Adipose tissue (tissue), 3 donors: Measurements from ENCODE around the gene SSPN. TPM values are rescaled to one million over a fixed set of nuclear protein-coding genes. Genes with fewer than 3 reads are reported as not detected.
"Not testable (repeated sequence)": the region's sequence is repeated elsewhere in the genome, so short reads cannot be mapped to it uniquely, and the experiment has no call there.

Experiments
- H3K27ac ChIP-seq: one replicate; pipeline ENCODE4 v1.5.1; 2013; ENCODE audit warnings: low read depth, low read length
- WGBS, 3 donors: extraction: QIAGEN DNeasy Blood & Tissue Kit; methylation state at CpG; one replicate each; pipeline ENCODE4 v1.1.7; 2013; 5-methylcytosine and 5-hydroxymethylcytosine counted together
- polyA plus RNA-seq, 3 donors: library from polyadenylated mRNA; stranded (reverse); fragments of 200-250 nt; gene quantifications; one replicate each; pipeline ENCODE4 v1.2.3, GENCODE V29; 2013
- donor health status: healthy with polysubstance abuse.
- donor health status: Bipolar disorder and iron deficiency.
- donor health status: healthy.

The SSPN gene
- polyA plus RNA-seq, 3 donors, result 1.8 to 13.6 (median 7.3) TPM

GRCh38 chr12:26212988-26213387, 17.6 kb downstream of the SSPN start:
- WGBS, 3 donors, result 93 to 98% (median 95%) methylated on average over 2 of the region's 2 CpGs
- H3K27ac ChIP-seq, result no peak overlapping the region

GRCh38 chr12:26214121-26214520, 18.7 kb downstream of the SSPN start:
- no peak overlapping the region for H3K27ac ChIP-seq
- WGBS, 3 donors, result 55 to 91% (median 80%) methylated on average over 2 of the region's 2 CpGs

DNA sequence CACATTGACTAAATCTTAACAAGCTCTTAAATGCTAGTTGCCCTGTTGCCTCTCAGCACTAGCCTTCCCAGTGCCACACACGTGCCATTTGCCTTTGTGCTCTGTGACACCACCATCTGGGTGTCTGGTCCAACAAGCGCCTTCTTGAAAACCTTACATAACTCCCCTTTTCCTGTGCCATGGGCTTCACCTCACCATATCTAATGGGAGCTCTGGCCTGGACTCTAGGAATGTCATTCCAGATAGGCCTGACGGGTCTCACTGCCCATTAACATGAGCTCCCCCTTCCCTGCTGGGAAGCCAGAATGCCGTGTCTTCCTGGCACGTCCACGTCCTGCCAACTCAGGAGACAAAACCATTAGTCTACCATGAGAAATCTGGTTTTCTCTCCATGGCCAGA, 24.4 kb downstream of the SSPN start:
- H3K27ac ChIP-seq, result no peak overlapping the region
- WGBS, 3 donors, result 92 to 96% (median 94%) methylated on average over 6 of the region's 6 CpGs

- H3K27ac ChIP-seq, result no peak overlapping the region
- 89 to 95% (median 91%) methylated on average over 5 of the region's 5 CpGs for WGBS, 3 donors
Measured at GRCh38 chr12:26224657-26225056, 29.3 kb downstream of the SSPN start.

- WGBS, 3 donors, result 68 to 75% (median 69%) methylated on average over 10 of the region's 10 CpGs
- H3K27ac ChIP-seq, result no peak overlapping the region
Measured at GRCh38 chr12:26226122-26226521, 30.7 kb downstream of the SSPN start.

GRCh38 chr12:26226629-26227360, 31.4 kb downstream of the SSPN start:
- 3 to 7% (median 6%) methylated on average over 44 of the region's 44 CpGs for WGBS, 3 donors
- H3K27ac ChIP-seq, result no peak overlapping the region

GRCh38 chr12:26227361-26227745, 32.0 kb downstream of the SSPN start:
- WGBS, 3 donors, result 65 to 71% (median 71%) methylated on average over 6 of the region's 6 CpGs
- H3K27ac ChIP-seq, result no peak overlapping the region

DNA sequence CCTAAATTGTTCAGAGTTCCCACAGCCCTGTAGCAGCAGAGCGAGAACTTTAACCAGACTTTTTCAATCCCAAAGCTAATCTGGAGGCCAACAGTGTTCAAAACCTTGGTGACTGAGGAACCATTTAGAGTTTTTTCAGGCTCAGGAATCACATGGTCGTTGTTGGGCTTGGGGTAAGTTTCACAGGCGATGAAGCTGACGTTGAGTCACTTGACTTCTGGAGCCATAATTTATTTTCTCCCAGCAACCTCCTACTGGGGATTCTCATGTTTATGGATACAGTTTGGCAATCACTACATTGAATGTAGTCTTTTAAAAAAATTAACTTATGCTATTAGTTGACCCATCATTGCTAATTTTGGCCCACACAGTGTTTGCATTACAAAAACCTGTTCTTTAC, 34.5 kb downstream of the SSPN start:
- 90 to 91% (median 91%) methylated on average over 4 of the region's 4 CpGs for WGBS, 3 donors
- H3K27ac ChIP-seq, result no peak overlapping the region

- H3K27ac ChIP-seq, result no peak overlapping the region
- 71 to 77% (median 72%) methylated on average over 4 of the region's 4 CpGs for WGBS, 3 donors
Measured at GRCh38 chr12:26231470-26231869, 36.1 kb downstream of the SSPN start.

- H3K27ac ChIP-seq, result no peak overlapping the region
- 80 to 85% (median 80%) methylated on average over 3 of the region's 3 CpGs for WGBS, 3 donors
Measured at GRCh38 chr12:26231921-26232320, 36.5 kb downstream of the SSPN start.

DNA sequence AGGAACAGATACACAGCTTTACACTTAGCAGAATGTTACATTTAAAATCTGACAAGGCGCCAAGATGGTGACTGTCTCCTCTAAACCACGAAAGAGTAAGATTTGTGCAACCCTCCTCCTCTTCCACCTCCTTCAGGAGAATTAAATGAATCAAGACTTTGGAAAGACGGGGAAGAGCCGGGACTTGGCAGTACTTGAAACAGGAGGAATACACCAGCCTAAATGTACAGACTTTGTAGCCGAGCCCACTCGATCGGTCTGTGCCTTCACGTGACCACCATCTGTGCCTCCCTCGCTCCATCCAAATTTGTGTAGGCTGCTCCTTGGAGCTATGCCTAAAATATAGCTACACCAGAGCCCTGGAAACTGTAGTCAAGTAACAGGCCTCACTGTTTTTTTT, 38.3 kb downstream of the SSPN start:
- 71 to 85% (median 78%) methylated on average over 9 of the region's 9 CpGs for WGBS, 3 donors
- H3K27ac ChIP-seq, result no peak overlapping the region

DNA sequence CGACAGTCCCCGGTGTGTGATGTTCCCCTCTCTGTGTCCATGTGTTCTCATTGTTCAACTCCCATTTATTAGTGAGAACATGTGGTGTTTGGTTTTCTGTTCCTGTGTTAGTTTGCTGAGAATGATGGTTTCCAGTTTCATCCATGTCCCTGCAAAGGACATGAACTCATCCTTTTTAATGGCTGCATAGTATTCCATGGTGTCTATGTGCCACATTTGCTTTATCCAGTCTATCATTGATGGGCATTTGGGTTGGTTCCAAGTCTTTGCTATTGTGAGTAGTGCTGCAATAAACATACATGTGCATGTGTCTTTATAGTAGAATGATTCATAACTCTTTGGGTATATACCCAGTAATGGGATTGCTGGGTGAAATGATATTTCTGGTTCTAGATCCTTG, 40.1 kb downstream of the SSPN start:
- not testable (repeated sequence) for H3K27ac ChIP-seq
- WGBS, 3 donors, result 93 to 95% (median 94%) methylated on average over 2 of the region's 2 CpGs

- WGBS, 3 donors, result 52 to 71% (median 57%) methylated on average over 4 of the region's 4 CpGs
- no peak overlapping the region for H3K27ac ChIP-seq
Measured at GRCh38 chr12:26238341-26239121, 43.2 kb downstream of the SSPN start.

GRCh38 chr12:26239122-26239851, 43.9 kb downstream of the SSPN start:
- H3K27ac ChIP-seq, result no peak overlapping the region

DNA sequence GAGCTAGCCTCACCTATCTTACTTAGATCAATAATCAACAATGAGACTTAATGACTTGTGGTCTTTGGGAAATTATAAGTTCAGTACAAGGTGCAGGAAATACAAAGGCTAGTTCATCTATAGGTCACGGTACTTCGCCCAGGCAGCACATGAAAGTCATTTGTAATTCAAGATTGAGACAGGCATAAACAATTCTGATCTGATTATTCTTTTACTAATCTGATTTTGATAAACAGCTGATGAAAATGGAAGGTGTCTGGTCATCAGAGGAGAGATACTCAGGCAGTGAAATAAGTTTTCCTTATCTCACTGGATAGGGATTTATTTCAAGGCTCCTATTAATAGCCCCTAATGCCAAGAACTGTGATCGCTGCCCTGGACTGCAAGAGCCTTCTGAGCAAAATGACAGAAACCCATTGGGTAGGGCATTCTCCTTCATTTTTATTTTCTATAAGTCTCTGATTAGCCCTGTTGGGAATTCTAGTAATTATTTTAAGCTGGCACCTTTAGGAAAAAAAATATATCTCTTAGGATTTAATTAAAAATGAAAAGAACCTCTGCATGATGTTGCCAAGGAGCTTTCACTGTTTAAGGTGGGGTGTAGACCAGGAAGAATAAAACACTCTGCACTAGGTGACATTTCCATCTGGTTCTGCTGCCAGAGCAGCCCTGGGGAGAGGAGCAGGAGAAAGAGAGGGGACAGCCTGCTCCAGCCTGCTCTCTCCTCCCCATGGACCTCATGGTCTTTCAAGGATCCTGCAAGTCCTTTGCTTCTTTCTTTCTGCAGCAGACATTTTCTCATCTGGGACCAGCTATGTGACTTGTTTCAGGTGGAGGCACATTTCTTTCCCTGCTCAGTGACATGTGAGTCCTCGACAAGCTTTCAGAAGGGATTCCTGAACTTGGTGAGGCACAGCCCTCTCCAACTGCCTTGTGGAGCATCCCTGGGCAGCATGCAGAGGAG, 44.8 kb downstream of the SSPN start:
- 86 to 94% (median 86%) methylated on average over 4 of the region's 4 CpGs for WGBS, 3 donors
- H3K27ac ChIP-seq, result no peak overlapping the region

More at GRCh38 chr12:26239122-26239851, 43.9 kb downstream of the SSPN start:
- WGBS, 3 donors, result 46 to 64% (median 49%) methylated on average over 5 of the region's 5 CpGs

DNA sequence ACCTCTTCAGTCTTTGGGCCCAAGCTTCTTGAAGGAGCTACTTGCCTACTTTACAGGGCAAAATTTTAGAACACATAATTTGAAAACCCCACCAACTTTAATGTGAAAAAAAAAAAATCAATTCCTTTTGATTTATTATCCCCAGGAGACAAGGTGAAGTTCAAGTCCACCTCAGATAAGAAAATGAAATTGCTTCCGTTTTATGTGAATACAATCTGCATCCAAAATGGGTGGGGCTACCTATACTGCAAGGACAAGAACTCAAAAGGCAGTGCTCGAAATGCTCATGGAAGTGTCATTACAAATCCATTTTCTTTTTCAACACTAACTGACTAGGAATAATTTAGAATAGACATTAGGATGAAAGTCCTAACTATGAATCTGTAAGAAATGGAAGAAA, 45.7 kb downstream of the SSPN start:
- no peak overlapping the region for H3K27ac ChIP-seq
- 49 to 77% (median 76%) methylated on average over 2 of the region's 2 CpGs for WGBS, 3 donors

DNA sequence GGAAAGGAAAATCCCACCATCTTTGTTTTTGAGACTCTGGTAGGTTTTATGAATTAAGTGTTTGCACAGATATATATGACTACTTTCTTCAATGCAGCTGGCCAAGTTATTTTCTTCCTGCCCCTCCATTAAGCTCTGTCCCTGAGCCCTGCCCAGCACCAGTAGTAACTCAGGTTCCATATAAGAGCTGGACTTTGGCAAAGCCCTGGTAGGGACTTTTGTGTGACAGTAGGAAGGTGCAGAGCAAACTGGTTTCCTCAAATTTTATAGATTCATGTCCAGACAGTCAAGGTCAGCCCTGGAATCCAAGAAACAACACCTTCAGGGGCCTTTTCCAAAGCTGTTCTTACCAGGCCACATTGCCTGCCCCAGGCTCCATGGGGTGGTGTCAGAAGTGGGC, 47.3 kb downstream of the SSPN start:
- H3K27ac ChIP-seq, result no peak overlapping the region

GRCh38 chr12:26244503-26244902, 49.1 kb downstream of the SSPN start:
- H3K27ac ChIP-seq, result no peak overlapping the region
- 60 to 84% (median 74%) methylated on average over 9 of the region's 9 CpGs for WGBS, 3 donors
